Adrenal gland (tissue), 5 donors: ENCODE data around the gene TRIM69.

ENCODE experiments used
- POLR2A ChIP-seq, 2 donors: fragments of 450-650 bp; IDR thresholded peaks; one replicate each; pipeline ENCODE4 v1.6.1; 2017; ENCODE audit warnings: antibody characterized with exemption in 2 of 2, mild to moderate bottlenecking in 2 of 2, moderate library complexity in 1 of 2
- TF ChIP-seq, protein P1 (sequence below), 6 experiments: fragments of 450-650 bp in 4 of 6; fragments of 200-600 bp in 2 of 6; sonication (generic) in 1 of 6; IDR thresholded peaks; 1 replicate in 5 of 6; 2 replicates in 1 of 6; pipeline versions ENCODE4 v1.5.1 to v1.8.0; 2016 to 2021; ENCODE audit warnings: antibody characterized with exemption in 6 of 6, mild to moderate bottlenecking in 2 of 6, moderate library complexity in 1 of 6
- donor health status: DM: no; HTN: no; CAD: no.

DNA sequence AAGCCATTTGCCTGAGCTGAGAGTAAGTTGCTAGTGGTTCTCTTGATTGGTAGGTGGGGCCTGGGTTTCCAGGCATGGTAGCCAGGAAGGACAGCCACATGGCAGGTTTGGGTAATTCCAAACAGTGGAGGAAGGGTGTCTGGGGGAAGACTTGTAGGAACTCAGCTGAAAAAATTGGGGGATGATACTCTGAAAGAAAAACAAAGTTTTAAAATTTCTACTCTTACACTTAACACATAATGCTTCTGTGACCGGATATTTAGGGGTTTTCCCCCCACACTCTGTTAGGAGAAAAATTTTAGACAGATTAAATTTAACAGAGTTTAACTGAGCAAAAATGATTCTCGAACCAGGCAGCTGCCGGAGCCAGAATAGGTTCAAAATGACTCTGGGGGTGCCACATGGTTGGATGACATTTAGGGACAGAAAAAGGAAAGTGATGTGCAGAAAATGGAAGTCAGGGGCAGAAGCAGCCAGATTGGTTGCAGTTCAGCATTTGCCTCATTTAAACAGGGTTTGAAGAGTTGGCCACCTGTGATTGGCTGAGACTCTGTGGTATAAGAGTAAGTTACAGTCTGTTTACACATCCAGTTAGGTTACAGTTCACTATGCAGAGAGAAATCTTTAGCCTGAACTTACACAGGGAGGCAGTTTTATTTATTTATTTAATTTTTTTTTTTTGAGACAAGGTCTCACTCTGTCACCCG lies 16.9 kb upstream of the TRIM69 start:
- TF ChIP-seq, protein P1, sequence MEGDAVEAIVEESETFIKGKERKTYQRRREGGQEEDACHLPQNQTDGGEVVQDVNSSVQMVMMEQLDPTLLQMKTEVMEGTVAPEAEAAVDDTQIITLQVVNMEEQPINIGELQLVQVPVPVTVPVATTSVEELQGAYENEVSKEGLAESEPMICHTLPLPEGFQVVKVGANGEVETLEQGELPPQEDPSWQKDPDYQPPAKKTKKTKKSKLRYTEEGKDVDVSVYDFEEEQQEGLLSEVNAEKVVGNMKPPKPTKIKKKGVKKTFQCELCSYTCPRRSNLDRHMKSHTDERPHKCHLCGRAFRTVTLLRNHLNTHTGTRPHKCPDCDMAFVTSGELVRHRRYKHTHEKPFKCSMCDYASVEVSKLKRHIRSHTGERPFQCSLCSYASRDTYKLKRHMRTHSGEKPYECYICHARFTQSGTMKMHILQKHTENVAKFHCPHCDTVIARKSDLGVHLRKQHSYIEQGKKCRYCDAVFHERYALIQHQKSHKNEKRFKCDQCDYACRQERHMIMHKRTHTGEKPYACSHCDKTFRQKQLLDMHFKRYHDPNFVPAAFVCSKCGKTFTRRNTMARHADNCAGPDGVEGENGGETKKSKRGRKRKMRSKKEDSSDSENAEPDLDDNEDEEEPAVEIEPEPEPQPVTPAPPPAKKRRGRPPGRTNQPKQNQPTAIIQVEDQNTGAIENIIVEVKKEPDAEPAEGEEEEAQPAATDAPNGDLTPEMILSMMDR (IDR thresholded peaks at IDR 0.05), result no peak
- no peak for TF ChIP-seq POLR2A (IDR thresholded peaks at IDR 0.05)
